Activated B cell treated with CpG ODN at 0.5 μM for 24 hours (primary cell): ENCODE results near the gene AKT1. TPM values are rescaled to one million over a fixed set of nuclear protein-coding genes. Genes with fewer than 3 reads are reported as not detected.

Source experiments
- ATAC-seq: fragments of 200-7000 bp; cut with Tn5 transposase; one replicate; pipeline ENCODE4 v1.10.0; 2021; ENCODE audit warnings: low read depth, mild to moderate bottlenecking, moderate library complexity
- CTCF ChIA-PET: fragments of 350-600 bp; sonication (Branson Sonifier 250); formaldehyde crosslinking; loops from one replicate; lab custom pipeline; 2021; ENCODE audit warnings: antibody characterized with exemption; lab: Charles Lee
- POLR2A ChIA-PET: fragments of 350-600 bp; sonication (Branson Sonifier 250); formaldehyde crosslinking; loops from one replicate; lab custom pipeline; 2021; ENCODE audit warnings: antibody characterized with exemption; lab: Charles Lee
- DNase-seq: peaks from one replicate; pipeline ENCODE4 v3.0.0; 2022
- H3K27ac Mint-ChIP-seq: one replicate; pipeline ENCODE4 v1.8.0; 2020; ENCODE audit warnings: mixed read lengths
- H3K27me3 Mint-ChIP-seq: one replicate; pipeline ENCODE4 v1.8.0; 2021; ENCODE audit warnings: mixed read lengths
- H3K36me3 Mint-ChIP-seq: one replicate; pipeline ENCODE4 v1.8.0; 2021; ENCODE audit warnings: low read depth, mixed read lengths
- H3K4me1 Mint-ChIP-seq: one replicate; pipeline ENCODE4 v1.8.0; 2021; ENCODE audit warnings: mixed read lengths
- H3K4me3 Mint-ChIP-seq: one replicate; pipeline ENCODE4 v1.8.0; 2020; ENCODE audit warnings: mild to moderate bottlenecking, mixed read lengths
- H3K9me3 Mint-ChIP-seq: one replicate; pipeline ENCODE4 v1.8.0; 2020; ENCODE audit warnings: mixed read lengths
- intact Hi-C: fragments of 100-400 bp; cut with micrococcal nuclease; formaldehyde crosslinking; loops from one replicate; pipeline ENCODE4 v1.15.1; 2024
- total RNA-seq: library from RNA; stranded (reverse); gene quantifications from 2 replicates; pipeline ENCODE4 v1.2.3, GENCODE V29; 2022
- TF ChIP-seq, protein P1 (sequence below): fragments of 200-600 bp; IDR thresholded peaks from one replicate; pipeline ENCODE4 v1.8.0; 2022; ENCODE audit warnings: antibody characterized with exemption, mild to moderate bottlenecking

Gene AKT1
- total RNA-seq, 1 donor from 2014 or later, result 80.8 TPM

GRCh38 chr14:104784846-104785707 lies 10.5 kb downstream of the AKT1 start:
- H3K27ac Mint-ChIP-seq, result no peak overlapping the region
- no peak overlapping the region for H3K4me3 Mint-ChIP-seq
- H3K9me3 Mint-ChIP-seq, result no peaks in the 10 kb centered on the region

DNA sequence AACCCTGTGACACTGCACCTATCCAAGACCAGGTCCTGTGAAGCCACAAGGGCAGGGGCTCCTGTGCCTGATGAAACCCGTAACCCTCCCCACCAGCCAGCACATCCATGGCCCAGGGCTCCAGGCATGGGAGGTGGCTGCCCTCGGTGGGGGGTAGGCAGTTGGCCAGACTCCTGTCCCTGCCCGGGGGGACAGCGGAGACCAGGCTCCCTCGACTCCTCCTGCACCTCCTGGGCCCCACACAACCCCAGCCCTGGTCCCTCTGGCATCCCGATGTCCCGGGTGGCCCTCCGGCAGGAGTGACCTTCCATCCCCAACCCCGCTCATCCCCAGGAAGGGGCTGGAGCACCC lies 11.4 kb downstream of the AKT1 start:
- no peaks in the 10 kb centered on the region for H3K4me1 Mint-ChIP-seq
- no peak overlapping the region for H3K4me3 Mint-ChIP-seq
- intact Hi-C loops, result no loop called here

More at GRCh38 chr14:104784846-104785707, 10.5 kb downstream of the AKT1 start:
- ATAC-seq (no peak), DNase-seq (no peak)
- intact Hi-C loops, result no loop called here
- H3K4me1 Mint-ChIP-seq, result no peaks in the 10 kb centered on the region
- H3K36me3 Mint-ChIP-seq, result peaks cover 7% of the 10 kb centered on the region
- POLR2A ChIA-PET, result no interaction called here
- H3K27me3 Mint-ChIP-seq, result no peaks in the 10 kb centered on the region
- CTCF ChIA-PET, result interaction anchor here (1.2 kb wide), 1 partner anchor 16 kb away, joined by 3 read pairs; no protein-coding TSS in a partner anchor
- TF ChIP-seq, protein P1, sequence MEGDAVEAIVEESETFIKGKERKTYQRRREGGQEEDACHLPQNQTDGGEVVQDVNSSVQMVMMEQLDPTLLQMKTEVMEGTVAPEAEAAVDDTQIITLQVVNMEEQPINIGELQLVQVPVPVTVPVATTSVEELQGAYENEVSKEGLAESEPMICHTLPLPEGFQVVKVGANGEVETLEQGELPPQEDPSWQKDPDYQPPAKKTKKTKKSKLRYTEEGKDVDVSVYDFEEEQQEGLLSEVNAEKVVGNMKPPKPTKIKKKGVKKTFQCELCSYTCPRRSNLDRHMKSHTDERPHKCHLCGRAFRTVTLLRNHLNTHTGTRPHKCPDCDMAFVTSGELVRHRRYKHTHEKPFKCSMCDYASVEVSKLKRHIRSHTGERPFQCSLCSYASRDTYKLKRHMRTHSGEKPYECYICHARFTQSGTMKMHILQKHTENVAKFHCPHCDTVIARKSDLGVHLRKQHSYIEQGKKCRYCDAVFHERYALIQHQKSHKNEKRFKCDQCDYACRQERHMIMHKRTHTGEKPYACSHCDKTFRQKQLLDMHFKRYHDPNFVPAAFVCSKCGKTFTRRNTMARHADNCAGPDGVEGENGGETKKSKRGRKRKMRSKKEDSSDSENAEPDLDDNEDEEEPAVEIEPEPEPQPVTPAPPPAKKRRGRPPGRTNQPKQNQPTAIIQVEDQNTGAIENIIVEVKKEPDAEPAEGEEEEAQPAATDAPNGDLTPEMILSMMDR, result no peak

GRCh38 chr14:104783484-104784217 lies 11.9 kb downstream of the AKT1 start:
- POLR2A ChIA-PET, result interaction anchor here (0.5 kb wide), 1 partner anchor 81 kb away, joined by 4 read pairs; no protein-coding TSS in a partner anchor
- no peak overlapping the region for H3K4me3 Mint-ChIP-seq
- H3K36me3 Mint-ChIP-seq, result peaks cover 2% of the 10 kb centered on the region
- TF ChIP-seq, protein P1, result no peak
- CTCF ChIA-PET, result no interaction called here
- H3K4me1 Mint-ChIP-seq, result no peaks in the 10 kb centered on the region
- ATAC-seq (no peak), DNase-seq (no peak)
- no peaks in the 10 kb centered on the region for H3K9me3 Mint-ChIP-seq
- intact Hi-C loops, result no loop called here
- H3K27ac Mint-ChIP-seq, result no peak overlapping the region
- no peaks in the 10 kb centered on the region for H3K27me3 Mint-ChIP-seq

More for the DNA sequence above, 11.4 kb downstream of the AKT1 start:
- Mint-ChIP-seq H3K9me3 (no peaks in the 10 kb centered on the region), H3K36me3 (peaks cover 2% of the 10 kb centered on the region), H3K27ac (no peak overlapping the region), H3K27me3 (no peaks in the 10 kb centered on the region)
- ATAC-seq, result no peak
- no peak for DNase-seq
- CTCF ChIA-PET, result no interaction called here
- TF ChIP-seq, protein P1, result no peak
- POLR2A ChIA-PET, result no interaction called here

- H3K27me3 Mint-ChIP-seq, result no peaks in the 10 kb centered on the region
- POLR2A ChIA-PET, result no interaction called here
Observed at GRCh38 chr14:104782808-104783139, 12.8 kb downstream of the AKT1 start.

More at GRCh38 chr14:104782808-104783139, 12.8 kb downstream of the AKT1 start:
- TF ChIP-seq, protein P1, result no peak
- no peaks in the 10 kb centered on the region for H3K4me1 Mint-ChIP-seq
- H3K4me3 Mint-ChIP-seq, result no peak overlapping the region
- no peaks in the 10 kb centered on the region for H3K9me3 Mint-ChIP-seq
- no peak for ATAC-seq
- no peak overlapping the region for H3K27ac Mint-ChIP-seq
- H3K36me3 Mint-ChIP-seq, result peaks cover 2% of the 10 kb centered on the region
- no peak for DNase-seq
- intact Hi-C loops, result no loop called here
- CTCF ChIA-PET, result no interaction called here
